Common myeloid progenitor, CD34-positive (primary cell): ENCODE results near the gene LDB2.

Experiments
- CTCF ChIA-PET: fragments of 350-600 bp; sonication (Branson Sonifier 250); formaldehyde crosslinking; loops from one replicate; lab custom pipeline; 2021; ENCODE audit warnings: antibody characterized with exemption; lab: Charles Lee
- POLR2A ChIA-PET: fragments of 350-600 bp; sonication (Branson Sonifier 250); formaldehyde crosslinking; loops from one replicate; lab custom pipeline; 2021; ENCODE audit warnings: antibody characterized with exemption; lab: Charles Lee
- DNase-seq, 3 donors: peaks; one replicate each; pipeline versions ENCODE4 v3.0.0 to v3.0.0-alpha.2; 2013
- H3K27ac ChIP-seq, 2 experiments: 1 replicate in 1 of 2; 2 replicates in 1 of 2; pipeline ENCODE4 v1.7.0; 2013; ENCODE audit warnings: inconsistent platforms in 2 of 2, low read length in 2 of 2, mild to moderate bottlenecking in 2 of 2, low read depth in 1 of 2, moderate library complexity in 1 of 2; ENCODE audit not compliant: severe bottlenecking in 2 of 2, insufficient read depth in 1 of 2, poor library complexity in 1 of 2
- H3K27me3 ChIP-seq, 5 experiments: replicated peaks in 2 of 5; 1 replicate in 3 of 5; 2 replicates in 2 of 5; pipeline versions ENCODE4 v1.6.1 to v1.7.0; 2013; ENCODE audit warnings: low read length in 4 of 5, mild to moderate bottlenecking in 2 of 5, moderate library complexity in 2 of 5, inconsistent platforms in 1 of 5; ENCODE audit not compliant: insufficient read depth in 5 of 5, control insufficient read depth in 4 of 5
- H3K36me3 ChIP-seq, 4 experiments: 1 replicate in 2 of 4; 2 replicates in 2 of 4; pipeline versions ENCODE4 v1.6.1 to v1.7.0; 2013; ENCODE audit warnings: low read length in 3 of 4, control low read depth in 1 of 4, mild to moderate bottlenecking in 1 of 4; ENCODE audit not compliant: control insufficient read depth in 4 of 4, insufficient read depth in 4 of 4
- H3K4me1 ChIP-seq, 4 experiments: 1 replicate in 3 of 4; 2 replicates in 1 of 4; pipeline versions ENCODE4 v1.6.1 to v1.7.1; 2013; ENCODE audit warnings: low read length in 3 of 4, mild to moderate bottlenecking in 3 of 4, control low read depth in 1 of 4, inconsistent platforms in 1 of 4, moderate library complexity in 1 of 4; ENCODE audit not compliant: control insufficient read depth in 4 of 4, insufficient read depth in 4 of 4; ENCODE audit errors: control extremely low read depth in 1 of 4
- H3K4me3 ChIP-seq, 7 experiments: 1 replicate in 4 of 7; 2 replicates in 3 of 7; pipeline versions ENCODE4 v1.5.1 to v1.7.0; 2013; ENCODE audit warnings: mild to moderate bottlenecking in 7 of 7, low read length in 6 of 7, moderate library complexity in 6 of 7, inconsistent platforms in 2 of 7, low read depth in 2 of 7, control low read depth in 1 of 7; ENCODE audit not compliant: insufficient read depth in 4 of 7, control insufficient read depth in 1 of 7; ENCODE audit errors: extremely low read depth in 1 of 7
- H3K9me3 ChIP-seq, 5 experiments: 1 replicate in 4 of 5; 2 replicates in 1 of 5; pipeline versions ENCODE4 v1.6.1 to v1.7.1; 2013; ENCODE audit warnings: low read length in 4 of 5, mild to moderate bottlenecking in 2 of 5, inconsistent platforms in 1 of 5, low read depth in 1 of 5, moderate library complexity in 1 of 5; ENCODE audit not compliant: control insufficient read depth in 4 of 5, insufficient read depth in 2 of 5; ENCODE audit errors: control extremely low read depth in 1 of 5
- WGBS: methylation state at CpG from one replicate; pipeline ENCODE4 v1.1.5; 2013; ENCODE audit not compliant: insufficient coverage; 5-methylcytosine and 5-hydroxymethylcytosine counted together

LDB2 gene

DNA sequence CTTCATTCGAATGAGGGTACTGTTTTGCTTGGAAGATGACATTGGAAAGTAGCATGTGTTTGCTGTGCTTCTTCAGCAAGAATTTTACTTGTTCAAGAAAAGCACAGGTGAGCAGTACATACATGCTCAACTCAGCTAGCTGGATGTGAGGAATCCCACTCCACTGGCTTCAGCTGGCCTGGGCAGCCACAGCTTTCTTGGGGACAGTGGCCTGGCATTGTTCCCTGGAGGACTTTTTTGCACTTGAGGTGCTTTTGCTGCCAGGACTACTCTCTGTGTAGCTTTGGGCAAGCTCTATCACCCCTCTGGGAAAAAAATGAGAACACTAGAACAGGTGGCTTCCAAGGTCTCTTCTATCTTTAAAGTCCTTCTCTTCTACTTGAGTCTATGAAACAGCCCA is 184.3 kb downstream of the LDB2 start:
- no peak overlapping the region for H3K4me3 ChIP-seq
- ChIA-PET POLR2A (no interaction called here), CTCF (no interaction called here)
- no peaks in the 10 kb centered on the region for H3K27me3 ChIP-seq
- no peaks in the 10 kb centered on the region for H3K4me1 ChIP-seq
- no peaks in the 10 kb centered on the region for H3K36me3 ChIP-seq
- peaks cover 0 to 3% (median 0%) of the 10 kb centered on the region in 5 experiments for H3K9me3 ChIP-seq
- WGBS: no CpG with 5 or more reads among the region's 1 CpG
- no peak for DNase-seq
- no peak overlapping the region for H3K27ac ChIP-seq

- Histone ChIP-seq H3K27ac (no peak overlapping the region), H3K36me3 (no peaks in the 10 kb centered on the region), H3K4me3 (no peak overlapping the region), H3K27me3 (no peaks in the 10 kb centered on the region), H3K9me3 (peaks cover 0 to 3% (median 0%) of the 10 kb centered on the region in 5 experiments), H3K4me1 (no peaks in the 10 kb centered on the region)
- DNase-seq: no peak
- 95% methylated on average over 3 of the region's 3 CpGs for WGBS
- CTCF ChIA-PET: no interaction called here
- POLR2A ChIA-PET: no interaction called here
These were observed 184.7 kb downstream of the LDB2 start for GRCh38 chr4:16713696-16714095.

GRCh38 chr4:16713271-16713670 is 185.2 kb downstream of the LDB2 start:
- DNase-seq: no peak
- Histone ChIP-seq H3K27me3 (no peaks in the 10 kb centered on the region), H3K4me3 (no peak overlapping the region), H3K36me3 (no peaks in the 10 kb centered on the region), H3K27ac (no peak overlapping the region), H3K4me1 (no peaks in the 10 kb centered on the region), H3K9me3 (peaks cover 0 to 3% (median 0%) of the 10 kb centered on the region in 5 experiments)
- ChIA-PET POLR2A (no interaction called here), CTCF (no interaction called here)

GRCh38 chr4:16710198-16710597 is 188.2 kb downstream of the LDB2 start:
- DNase-seq: no peak
- ChIA-PET CTCF (interaction anchor here (0.9 kb wide), 1 partner anchor 14 kb away, joined by 3 read pairs; no protein-coding TSS in a partner anchor), POLR2A (interaction anchor here (0.6 to 1.0 kb wide), 2 partner anchors 393 to 433 kb away, joined by 3 to 5 read pairs; no protein-coding TSS in a partner anchor)
- no peak overlapping the region for H3K27ac ChIP-seq
- no peaks in the 10 kb centered on the region for H3K4me1 ChIP-seq
- no peak overlapping the region for H3K4me3 ChIP-seq
- no peaks in the 10 kb centered on the region for H3K27me3 ChIP-seq
- peaks cover 0 to 3% (median 0%) of the 10 kb centered on the region in 5 experiments for H3K9me3 ChIP-seq
- H3K36me3 ChIP-seq: no peaks in the 10 kb centered on the region
- WGBS: 91% methylated on average over 3 of the region's 3 CpGs

- H3K36me3 ChIP-seq: no peaks in the 10 kb centered on the region
- no peak for DNase-seq
- H3K4me1 ChIP-seq: no peaks in the 10 kb centered on the region
- ChIA-PET CTCF (no interaction called here), POLR2A (no interaction called here)
- H3K27me3 ChIP-seq: no peaks in the 10 kb centered on the region
- no peaks in the 10 kb centered on the region for H3K9me3 ChIP-seq
- H3K27ac ChIP-seq: no peak overlapping the region
- no peak overlapping the region for H3K4me3 ChIP-seq
- WGBS: 100% methylated on average over 1 of the region's 4 CpGs
These were observed 190.6 kb downstream of the LDB2 start for GRCh38 chr4:16707874-16708273.

DNA sequence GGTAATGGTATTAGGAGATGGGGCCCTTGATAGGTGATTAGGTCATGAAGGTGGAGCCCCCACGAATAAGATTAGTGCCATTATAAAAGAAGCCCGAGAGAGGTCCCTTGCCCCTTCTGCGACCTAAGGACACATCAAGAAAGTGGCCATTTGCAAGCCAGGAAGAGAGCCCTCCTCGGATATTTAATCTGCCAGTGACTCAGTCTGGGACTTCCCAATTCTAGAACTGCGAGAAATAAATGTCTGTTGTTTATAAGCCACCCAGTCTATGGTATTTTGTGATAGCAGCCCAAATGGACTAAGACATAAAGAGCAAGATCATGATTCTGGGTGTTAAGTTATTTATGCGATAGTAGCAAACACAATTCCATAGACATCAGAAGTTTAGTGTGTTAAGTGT is 192.2 kb downstream of the LDB2 start:
- 84% methylated on average over 6 of the region's 6 CpGs for WGBS
- POLR2A ChIA-PET: no interaction called here
- CTCF ChIA-PET: no interaction called here
- Histone ChIP-seq H3K9me3 (no peaks in the 10 kb centered on the region), H3K27ac (no peak overlapping the region), H3K4me3 (no peak overlapping the region), H3K4me1 (no peaks in the 10 kb centered on the region), H3K27me3 (no peaks in the 10 kb centered on the region), H3K36me3 (no peaks in the 10 kb centered on the region)
- DNase-seq: no peak

DNA sequence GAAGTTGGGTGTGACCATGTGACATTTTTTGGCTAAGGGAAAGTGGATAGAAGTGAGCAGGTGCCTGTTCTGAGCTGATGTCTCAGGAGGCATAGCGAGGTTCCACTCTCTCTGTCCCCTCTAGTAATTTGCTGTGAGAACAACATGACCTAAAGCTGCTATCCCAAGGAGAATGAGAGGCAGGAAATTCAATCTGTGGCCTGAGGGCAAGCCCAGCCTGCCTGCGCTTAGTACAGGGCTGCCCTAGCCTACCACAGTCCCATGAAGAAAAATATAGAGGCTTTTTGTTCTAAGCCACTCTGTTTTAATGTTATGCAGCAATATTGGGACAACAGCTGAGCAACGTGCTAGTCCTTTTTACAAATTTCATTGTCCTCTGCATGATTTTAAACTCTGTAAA is 193.1 kb downstream of the LDB2 start:
- WGBS: 90% methylated on average over 2 of the region's 3 CpGs
- Histone ChIP-seq H3K27ac (no peak overlapping the region), H3K4me1 (no peaks in the 10 kb centered on the region), H3K4me3 (no peak overlapping the region), H3K36me3 (no peaks in the 10 kb centered on the region), H3K9me3 (no peaks in the 10 kb centered on the region), H3K27me3 (no peaks in the 10 kb centered on the region)
- DNase-seq: no peak
- CTCF ChIA-PET: no interaction called here
- POLR2A ChIA-PET: no interaction called here
